Measurements from ENCODE around the gene MAD2L1. TPM values are rescaled to one million over a fixed set of nuclear protein-coding genes. Genes with fewer than 3 reads are reported as not detected.

MAD2L1 gene
- total and polyA plus RNA-seq, 2 of the 13 experiments (the other 11 are each of a cell fraction or from before 2014, with no cell fraction given): 40.6 to 109 TPM

- TF ChIP-seq ZSCAN21 (CRISPR knock-in tag; IDR thresholded peaks at IDR 0.05; ENCODE audit: borderline replicate concordance): peak; percentile 51; the same call in 1 of the 2 replicates
- 0 out of 2 replicates have a peak, but pooled peaks have one; percentile 7 for TF ChIP-seq GFI1 (CRISPR knock-in tag; IDR thresholded peaks at IDR 0.05; ENCODE audit: borderline replicate concordance)
- peak; percentile 55; the same call in 1 of the 2 replicates for TF ChIP-seq ZNF766 (CRISPR knock-in tag; IDR thresholded peaks at IDR 0.05; ENCODE audit: borderline replicate concordance)
- 0 out of 2 replicates have a peak, but pooled peaks have one; percentile 73 for TF ChIP-seq BRD4 (CRISPR knock-in tag; IDR thresholded peaks at IDR 0.05)
- TF ChIP-seq ZKSCAN8 (CRISPR knock-in tag; IDR thresholded peaks at IDR 0.05; ENCODE audit: borderline replicate concordance): no peak
- no peak for TF ChIP-seq ZMYM2 (CRISPR knock-in tag; IDR thresholded peaks at IDR 0.05)
- TF ChIP-seq SALL1 (CRISPR knock-in tag; IDR thresholded peaks at IDR 0.05): peak; percentile 60
- no peak for TF ChIP-seq ZMYM3 (CRISPR knock-in tag; IDR thresholded peaks at IDR 0.05)
- TF ChIP-seq ZNF354B (CRISPR knock-in tag; IDR thresholded peaks at IDR 0.05): no peak
- TF ChIP-seq MATR3 (CRISPR knock-in tag; IDR thresholded peaks at IDR 0.05): no peak
- TF ChIP-seq SP4 (CRISPR knock-in tag; IDR thresholded peaks at IDR 0.05): peak; percentile 66; the same call in 1 of the 2 replicates
- peak; percentile 98 for TF ChIP-seq MXD4 (CRISPR knock-in tag; IDR thresholded peaks at IDR 0.05)
- TF ChIP-seq ZSCAN31 (CRISPR knock-in tag; IDR thresholded peaks at IDR 0.05; ENCODE audit: low read depth): no peak
- no peak for TF ChIP-seq ZNF747 (CRISPR knock-in tag; IDR thresholded peaks at IDR 0.05; ENCODE audit: borderline replicate concordance)
- peak; percentile 45; the same call in 1 of the 2 replicates for TF ChIP-seq ISL2 (CRISPR knock-in tag; IDR thresholded peaks at IDR 0.05)
- TF ChIP-seq HNRNPH1 (optimal IDR thresholded peaks at IDR 0.05; ENCODE audit: low read depth, low read length): no peak
- TF ChIP-seq ZNF441 (CRISPR knock-in tag; IDR thresholded peaks at IDR 0.05; ENCODE audit: borderline replicate concordance): no peak
- TF ChIP-seq NR2F2 (IDR thresholded peaks at IDR 0.05; ENCODE audit: borderline replicate concordance, low read depth): no peak
- TF ChIP-seq FOXK2 (IDR thresholded peaks at IDR 0.05): no peak; the same call in 1 of the 2 replicates
- no peak for TF ChIP-seq MIER2 (CRISPR knock-in tag; IDR thresholded peaks at IDR 0.05)
- TF ChIP-seq, protein P1, sequence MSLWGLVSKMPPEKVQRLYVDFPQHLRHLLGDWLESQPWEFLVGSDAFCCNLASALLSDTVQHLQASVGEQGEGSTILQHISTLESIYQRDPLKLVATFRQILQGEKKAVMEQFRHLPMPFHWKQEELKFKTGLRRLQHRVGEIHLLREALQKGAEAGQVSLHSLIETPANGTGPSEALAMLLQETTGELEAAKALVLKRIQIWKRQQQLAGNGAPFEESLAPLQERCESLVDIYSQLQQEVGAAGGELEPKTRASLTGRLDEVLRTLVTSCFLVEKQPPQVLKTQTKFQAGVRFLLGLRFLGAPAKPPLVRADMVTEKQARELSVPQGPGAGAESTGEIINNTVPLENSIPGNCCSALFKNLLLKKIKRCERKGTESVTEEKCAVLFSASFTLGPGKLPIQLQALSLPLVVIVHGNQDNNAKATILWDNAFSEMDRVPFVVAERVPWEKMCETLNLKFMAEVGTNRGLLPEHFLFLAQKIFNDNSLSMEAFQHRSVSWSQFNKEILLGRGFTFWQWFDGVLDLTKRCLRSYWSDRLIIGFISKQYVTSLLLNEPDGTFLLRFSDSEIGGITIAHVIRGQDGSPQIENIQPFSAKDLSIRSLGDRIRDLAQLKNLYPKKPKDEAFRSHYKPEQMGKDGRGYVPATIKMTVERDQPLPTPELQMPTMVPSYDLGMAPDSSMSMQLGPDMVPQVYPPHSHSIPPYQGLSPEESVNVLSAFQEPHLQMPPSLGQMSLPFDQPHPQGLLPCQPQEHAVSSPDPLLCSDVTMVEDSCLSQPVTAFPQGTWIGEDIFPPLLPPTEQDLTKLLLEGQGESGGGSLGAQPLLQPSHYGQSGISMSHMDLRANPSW (CRISPR knock-in tag; IDR thresholded peaks at IDR 0.05; ENCODE audit: borderline replicate concordance): peak; percentile 67; the same call in 1 of the 2 replicates
- TF ChIP-seq SRSF4 (IDR thresholded peaks at IDR 0.05; ENCODE audit: low read depth, low read length, poor library complexity, severe bottlenecking): no peak
- TF ChIP-seq ZBTB4 (CRISPR knock-in tag; IDR thresholded peaks at IDR 0.05; ENCODE audit: borderline replicate concordance): 0 out of 2 replicates have a peak, but pooled peaks have one; percentile 19
Measured at GRCh38 chr4:120066517-120067340, at the start of gene MAD2L1 (continued).
